Measurements from ENCODE around the gene DMRTB1.

The DMRTB1 gene

GRCh38 chr1:53510215-53510614 lies 51.0 kb downstream of the DMRTB1 start:
- no peak overlapping the region for H3K4me3 ChIP-seq (ENCODE audit: low read length)
- TF ChIP-seq, protein P1, sequence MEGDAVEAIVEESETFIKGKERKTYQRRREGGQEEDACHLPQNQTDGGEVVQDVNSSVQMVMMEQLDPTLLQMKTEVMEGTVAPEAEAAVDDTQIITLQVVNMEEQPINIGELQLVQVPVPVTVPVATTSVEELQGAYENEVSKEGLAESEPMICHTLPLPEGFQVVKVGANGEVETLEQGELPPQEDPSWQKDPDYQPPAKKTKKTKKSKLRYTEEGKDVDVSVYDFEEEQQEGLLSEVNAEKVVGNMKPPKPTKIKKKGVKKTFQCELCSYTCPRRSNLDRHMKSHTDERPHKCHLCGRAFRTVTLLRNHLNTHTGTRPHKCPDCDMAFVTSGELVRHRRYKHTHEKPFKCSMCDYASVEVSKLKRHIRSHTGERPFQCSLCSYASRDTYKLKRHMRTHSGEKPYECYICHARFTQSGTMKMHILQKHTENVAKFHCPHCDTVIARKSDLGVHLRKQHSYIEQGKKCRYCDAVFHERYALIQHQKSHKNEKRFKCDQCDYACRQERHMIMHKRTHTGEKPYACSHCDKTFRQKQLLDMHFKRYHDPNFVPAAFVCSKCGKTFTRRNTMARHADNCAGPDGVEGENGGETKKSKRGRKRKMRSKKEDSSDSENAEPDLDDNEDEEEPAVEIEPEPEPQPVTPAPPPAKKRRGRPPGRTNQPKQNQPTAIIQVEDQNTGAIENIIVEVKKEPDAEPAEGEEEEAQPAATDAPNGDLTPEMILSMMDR (conservative IDR thresholded peaks at IDR 0.05; ENCODE audit: low read length), result no peak
- DNase-seq (ENCODE audit: low read depth), result no peak

- H3K4me3 ChIP-seq (ENCODE audit: low read length), result no peak overlapping the region
- no peak for DNase-seq (ENCODE audit: low read depth)
- TF ChIP-seq, protein P1 (conservative IDR thresholded peaks at IDR 0.05; ENCODE audit: low read length), result no peak
Observed at GRCh38 chr1:53511323-53511932, 52.2 kb downstream of the DMRTB1 start.

DNA sequence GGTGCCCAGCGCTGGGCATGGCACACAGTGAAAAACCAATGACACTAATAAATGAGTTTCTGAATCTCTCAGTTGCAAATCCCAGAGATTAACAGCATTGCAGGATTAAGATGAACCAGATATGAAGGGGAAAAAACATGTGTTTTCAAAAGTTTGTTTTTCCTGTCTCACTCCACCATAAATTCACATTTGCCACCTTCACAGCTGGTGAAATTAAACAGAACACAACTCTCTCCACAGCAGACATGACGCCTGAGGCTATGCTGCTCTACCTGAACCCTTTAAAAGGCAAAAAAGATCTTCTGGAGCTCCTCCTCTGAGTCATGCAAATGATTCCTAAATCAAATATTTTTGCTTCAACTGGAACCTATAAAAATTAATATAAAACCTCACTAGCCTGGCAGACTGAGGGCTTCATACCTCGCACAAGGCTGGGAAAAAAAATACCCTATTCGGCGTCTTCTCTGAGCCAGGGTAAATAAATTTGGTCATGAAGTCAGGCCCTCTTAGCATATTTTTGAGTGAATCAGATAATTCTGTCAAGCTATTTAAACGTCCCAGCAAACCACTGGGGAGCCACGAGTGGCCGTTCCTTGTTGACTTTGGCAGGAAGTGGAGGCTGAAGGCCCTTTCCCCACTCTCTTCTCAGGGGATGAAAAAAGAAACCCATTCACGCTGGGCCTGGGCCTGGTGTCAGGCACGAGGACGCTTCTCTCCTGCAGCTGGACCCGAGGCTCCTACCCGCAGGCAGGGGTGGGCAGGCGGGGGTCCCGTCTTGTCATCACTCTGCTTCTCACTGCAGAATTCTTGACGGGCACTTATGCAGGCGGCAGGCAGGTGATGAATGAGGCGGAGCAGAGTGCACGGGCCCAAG lies 53.0 kb downstream of the DMRTB1 start:
- DNase-seq (ENCODE audit: low read depth), result no peak
- TF ChIP-seq, protein P1 (conservative IDR thresholded peaks at IDR 0.05; ENCODE audit: low read length), result no peak
- no peak overlapping the region for H3K4me3 ChIP-seq (ENCODE audit: low read length)

DNA sequence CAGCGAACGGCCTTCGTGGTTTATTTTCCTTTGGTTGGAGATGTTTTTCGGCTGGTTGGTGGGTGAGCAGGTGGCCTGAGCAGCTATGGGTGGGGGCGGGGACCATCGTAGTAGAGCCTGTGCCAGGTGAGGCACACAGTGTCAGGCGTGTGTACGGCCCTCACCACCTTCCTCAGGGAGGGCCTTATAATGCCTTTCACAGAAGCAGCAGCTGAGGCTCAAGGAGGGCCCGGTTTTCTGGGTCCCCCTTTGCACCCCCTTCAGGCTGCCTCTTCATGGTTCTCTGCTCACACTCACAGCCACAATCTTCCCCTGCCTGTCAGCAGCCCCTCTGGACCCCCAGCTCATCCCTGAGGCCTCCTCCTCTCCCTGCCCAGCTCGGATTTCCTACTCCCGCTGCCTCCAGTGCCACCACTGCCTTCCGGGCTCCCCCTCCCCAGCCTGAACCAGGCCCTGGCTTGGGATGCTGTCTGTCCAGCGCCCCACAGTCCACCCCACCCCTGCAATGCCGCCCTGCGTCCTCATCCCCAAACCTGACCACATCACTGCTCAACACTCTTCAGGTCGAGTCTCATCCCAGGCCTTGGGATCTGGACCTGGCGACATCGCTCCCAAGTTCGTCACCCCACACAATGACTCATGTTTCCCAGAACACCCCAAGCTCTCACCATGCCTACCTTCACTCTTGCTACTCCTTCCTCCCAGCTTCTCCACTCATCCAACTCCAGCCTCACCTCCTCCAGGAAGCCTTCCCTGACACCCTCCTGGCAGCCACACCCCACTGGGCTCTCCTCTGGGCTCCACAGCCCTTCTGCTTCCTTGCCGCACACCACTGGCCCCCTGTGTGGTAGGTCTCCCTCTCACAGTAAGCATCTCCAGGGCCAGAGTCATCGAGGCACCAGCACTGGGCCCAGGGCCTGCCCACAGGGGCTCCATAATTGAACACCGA lies 53.9 kb downstream of the DMRTB1 start:
- no peak overlapping the region for H3K4me3 ChIP-seq (ENCODE audit: low read length)
- TF ChIP-seq, protein P1 (conservative IDR thresholded peaks at IDR 0.05; ENCODE audit: low read length), result no peak
- DNase-seq (ENCODE audit: low read depth), result no peak

- H3K4me3 ChIP-seq (ENCODE audit: low read length), result no peak overlapping the region
- TF ChIP-seq, protein P1 (conservative IDR thresholded peaks at IDR 0.05; ENCODE audit: low read length), result no peak
- no peak for DNase-seq (ENCODE audit: low read depth)
Observed at GRCh38 chr1:53513846-53514245, 54.6 kb downstream of the DMRTB1 start.

- TF ChIP-seq, protein P1 (conservative IDR thresholded peaks at IDR 0.05; ENCODE audit: low read length), result no peak
- H3K4me3 ChIP-seq (ENCODE audit: low read length), result no peak overlapping the region
- no peak for DNase-seq (ENCODE audit: low read depth)
Observed at GRCh38 chr1:53514436-53514835, 55.2 kb downstream of the DMRTB1 start.

All from AG10803 (cell line).